ENCODE measurements around the gene TSPAN11.

- TF ChIP-seq CTCF (IDR thresholded peaks at IDR 0.05) (no peak), POLR2A (IDR thresholded peaks at IDR 0.05) (no peak)
These were observed 78.9 kb downstream of the TSPAN11 start for GRCh38 chr12:31005256-31005943.
